H9 (cell line): Measurements from ENCODE around the gene LRFN2. TPM values are rescaled to one million over a fixed set of nuclear protein-coding genes. Genes with fewer than 3 reads are reported as not detected.

Experiments
- DNase-seq: peaks from one replicate; pipeline ENCODE4 v3.0.0-alpha.2; 2017
- H2AFZ ChIP-seq: one replicate; pipeline ENCODE4 v1.6.1; 2013; ENCODE audit warnings: mild to moderate bottlenecking, low read length, control low read depth, moderate library complexity
- H2AK5ac ChIP-seq: 2 replicates; pipeline ENCODE4 v1.6.1; 2013; ENCODE audit warnings: low read length, control low read depth, mixed read lengths; ENCODE audit not compliant: insufficient read length
- H2BK120ac ChIP-seq: one replicate; pipeline ENCODE4 v1.6.1; 2013; ENCODE audit warnings: low read depth, mild to moderate bottlenecking, low read length, control low read depth, inconsistent platforms; ENCODE audit not compliant: poor library complexity, severe bottlenecking
- H2BK12ac ChIP-seq: 2 replicates; pipeline ENCODE4 v1.6.1; 2013; ENCODE audit warnings: low read length, control low read depth, mixed read lengths, low read depth; ENCODE audit not compliant: insufficient read length
- H2BK15ac ChIP-seq: 2 replicates; pipeline ENCODE4 v1.6.1; 2013; ENCODE audit warnings: low read depth, low read length, control low read depth
- H2BK20ac ChIP-seq: one replicate; pipeline ENCODE4 v1.6.1; 2013; ENCODE audit warnings: low read depth, mild to moderate bottlenecking, low read length, control low read depth, inconsistent platforms; ENCODE audit not compliant: poor library complexity, severe bottlenecking
- H2BK5ac ChIP-seq: 2 replicates; pipeline ENCODE4 v1.6.1; 2013; ENCODE audit warnings: low read length, control low read depth, mixed read lengths; ENCODE audit not compliant: insufficient read length
- H3K14ac ChIP-seq: 2 replicates; pipeline ENCODE4 v1.6.1; 2013; ENCODE audit warnings: low read length, control low read depth; ENCODE audit not compliant: insufficient read depth
- H3K18ac ChIP-seq: 2 replicates; pipeline ENCODE4 v1.6.1; 2013; ENCODE audit warnings: low read depth, mild to moderate bottlenecking, mixed read lengths, low read length, control low read depth; ENCODE audit not compliant: insufficient read length
- H3K23ac ChIP-seq: 2 replicates; pipeline ENCODE4 v1.6.1; 2013; ENCODE audit warnings: low read length, control low read depth, mixed read lengths, low read depth; ENCODE audit not compliant: insufficient read length
- H3K23me2 ChIP-seq: 2 replicates; pipeline ENCODE4 v1.6.1; 2013; ENCODE audit warnings: low read depth, mild to moderate bottlenecking, mixed read lengths, low read length, control low read depth; ENCODE audit not compliant: insufficient read length, poor library complexity, severe bottlenecking
- H3K27ac ChIP-seq: 2 replicates; pipeline ENCODE4 v1.5.1; 2013; ENCODE audit warnings: low read length, control low read depth, mixed read lengths, low read depth; ENCODE audit not compliant: insufficient read length
- H3K27me3 ChIP-seq: 2 replicates; pipeline ENCODE4 v1.6.1; 2013; ENCODE audit warnings: low read length, control low read depth, inconsistent platforms; ENCODE audit not compliant: insufficient read depth
- H3K4ac ChIP-seq: 2 replicates; pipeline ENCODE4 v1.6.1; 2013; ENCODE audit warnings: low read depth, mild to moderate bottlenecking, control low read depth, inconsistent platforms, low read length, moderate library complexity
- H3K4me1 ChIP-seq: 2 replicates; pipeline ENCODE4 v1.6.1; 2013; ENCODE audit warnings: low read length, control low read depth, inconsistent platforms; ENCODE audit not compliant: insufficient read depth
- H3K4me2 ChIP-seq: 2 replicates; pipeline ENCODE4 v1.6.1; 2013; ENCODE audit warnings: low read length, control low read depth, mixed read lengths; ENCODE audit not compliant: insufficient read length, insufficient read depth
- H3K56ac ChIP-seq: 2 replicates; pipeline ENCODE4 v1.6.1; 2013; ENCODE audit warnings: low read depth, mild to moderate bottlenecking, mixed read lengths, low read length, control low read depth; ENCODE audit not compliant: insufficient read length
- H3K79me1 ChIP-seq: 2 replicates; pipeline ENCODE4 v1.6.1; 2013; ENCODE audit warnings: low read depth, mild to moderate bottlenecking, moderate library complexity, low read length, control low read depth, inconsistent platforms; ENCODE audit not compliant: insufficient read depth, poor library complexity, severe bottlenecking
- H3K79me2 ChIP-seq: 2 replicates; pipeline ENCODE4 v1.6.1; 2013; ENCODE audit warnings: low read length, control low read depth, inconsistent platforms; ENCODE audit not compliant: insufficient read depth
- H3K9ac ChIP-seq: 2 replicates; pipeline ENCODE4 v1.6.1; 2013; ENCODE audit warnings: low read length, control low read depth, mixed read lengths; ENCODE audit not compliant: insufficient read length; ENCODE audit errors: extremely low read depth
- H3K9me3 ChIP-seq: one replicate; pipeline ENCODE4 v1.6.1; 2013; ENCODE audit warnings: low read depth, low read length, inconsistent platforms; ENCODE audit not compliant: control insufficient read depth
- H3T11ph ChIP-seq: one replicate; pipeline ENCODE4 v1.6.1; 2013; ENCODE audit warnings: mild to moderate bottlenecking, low read length, control low read depth, inconsistent platforms
- H4K20me1 ChIP-seq: one replicate; pipeline ENCODE4 v1.6.1; 2013; ENCODE audit not compliant: control insufficient read depth, insufficient read length, insufficient read depth
- H4K5ac ChIP-seq: 2 replicates; pipeline ENCODE4 v1.6.1; 2013; ENCODE audit warnings: low read depth, mild to moderate bottlenecking, mixed read lengths, low read length, control low read depth; ENCODE audit not compliant: insufficient read length
- H4K8ac ChIP-seq: replicated peaks from 2 replicates; pipeline ENCODE4 v1.6.1; 2013; ENCODE audit warnings: low read length, control low read depth, mixed read lengths, low read depth; ENCODE audit not compliant: insufficient read length
- H4K91ac ChIP-seq: 2 replicates; pipeline ENCODE4 v1.6.1; 2013; ENCODE audit warnings: low read depth, mild to moderate bottlenecking, moderate library complexity, mixed read lengths, low read length, control low read depth; ENCODE audit not compliant: insufficient read length
- H3K27ac Mint-ChIP-seq, 3 experiments: 2 replicates in 2 of 3; 3 replicates in 1 of 3; pipeline ENCODE4 v1.8.0; 2020 to 2021; ENCODE audit warnings: mixed read lengths in 3 of 3, mild to moderate bottlenecking in 1 of 3, moderate library complexity in 1 of 3
- H3K27me3 Mint-ChIP-seq: 2 replicates; pipeline ENCODE4 v1.8.0; 2021; ENCODE audit warnings: low read depth, mild to moderate bottlenecking, moderate library complexity, mixed read lengths
- H3K36me3 Mint-ChIP-seq, 3 experiments: 2 replicates in 2 of 3; 3 replicates in 1 of 3; pipeline ENCODE4 v1.8.0; 2020 to 2021; ENCODE audit warnings: low read depth in 3 of 3, mixed read lengths in 3 of 3; ENCODE audit not compliant: insufficient read depth in 1 of 3
- H3K4me1 Mint-ChIP-seq, 2 experiments: 2 replicates each; pipeline ENCODE4 v1.8.0; 2020; ENCODE audit warnings: mixed read lengths in 2 of 2
- H3K4me3 Mint-ChIP-seq, 2 experiments: 2 replicates in 1 of 2; 3 replicates in 1 of 2; pipeline ENCODE4 v1.8.0; 2020 to 2021; ENCODE audit warnings: mild to moderate bottlenecking in 2 of 2, mixed read lengths in 2 of 2, moderate library complexity in 1 of 2
- H3K9me3 Mint-ChIP-seq, 2 experiments: 2 replicates in 1 of 2; 3 replicates in 1 of 2; pipeline ENCODE4 v1.8.0; 2020; ENCODE audit warnings: mild to moderate bottlenecking in 2 of 2, mixed read lengths in 2 of 2, moderate library complexity in 1 of 2
- WGBS: extraction: QIAGEN DNeasy Blood & Tissue Kit; methylation state at CpG from one replicate; pipeline ENCODE4 v1.1.7; 2013; ENCODE audit warnings: missing lambda C conversion rate, low lambda C conversion rate, mixed read lengths; ENCODE audit not compliant: insufficient read length; ENCODE audit errors: extremely low coverage; 5-methylcytosine and 5-hydroxymethylcytosine counted together
- total RNA-seq: library from RNA; stranded (reverse); gene quantifications from 2 replicates; pipeline ENCODE4 v1.2.1, GENCODE V29; 2021
- TF ChIP-seq, protein P1 (sequence below): fragments of 200-600 bp; sonication (generic); conservative IDR thresholded peaks from 3 replicates; pipeline ENCODE4 v1.8.0; 2021; ENCODE audit warnings: antibody characterized with exemption, mild to moderate bottlenecking

The LRFN2 gene
- total RNA-seq, 1 experiment from 2014 or later = 0.11 TPM

DNA sequence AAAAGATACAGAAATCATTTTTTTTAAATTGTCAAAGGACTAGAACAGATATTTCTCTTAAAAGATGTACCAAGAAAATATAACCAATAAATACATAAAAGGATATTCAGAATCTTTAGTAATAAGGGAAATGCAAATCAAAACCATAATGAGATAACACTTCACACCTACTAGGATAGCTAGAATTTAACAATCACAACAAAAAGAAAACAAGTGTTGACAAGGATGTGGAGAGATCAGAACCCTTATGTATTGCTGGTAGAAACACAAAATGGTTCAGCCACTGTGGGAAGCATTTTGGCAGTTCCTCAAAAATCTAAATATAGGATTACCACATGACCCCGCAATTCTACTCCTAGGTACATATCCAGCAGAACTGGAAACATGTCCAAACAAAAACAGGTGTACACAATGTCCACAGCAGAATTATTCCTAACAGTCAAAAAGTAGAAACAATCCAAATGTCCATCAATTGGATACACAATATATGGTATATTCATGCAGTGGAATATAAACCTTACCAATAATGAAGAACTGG, 211.0 kb downstream of the LRFN2 start:
- no CpG with 5 or more reads among the region's 1 CpG for WGBS
- H3K27me3 ChIP-seq = no peaks in the 10 kb centered on the region
- H3K9ac ChIP-seq = no peak overlapping the region
- no peak overlapping the region for H3T11ph ChIP-seq
- Mint-ChIP-seq H3K36me3 (no peaks in the 10 kb centered on the region), H3K4me1 (no peaks in the 10 kb centered on the region), H3K9me3 (no peaks in the 10 kb centered on the region; a peak in 1 of 5 replicates), H3K27me3 (peaks cover 5% of the 10 kb centered on the region), H3K4me3 (no peak overlapping the region), H3K27ac (no peak overlapping the region)
- H4K5ac ChIP-seq = no peak overlapping the region
- no peak overlapping the region for H4K91ac ChIP-seq
- H3K23me2 ChIP-seq = no peaks in the 10 kb centered on the region
- no peak overlapping the region for H2AK5ac ChIP-seq
- H3K23ac ChIP-seq = no peak overlapping the region
- no peak overlapping the region for H4K8ac ChIP-seq
- H3K79me2 ChIP-seq = no peaks in the 10 kb centered on the region
- H3K27ac ChIP-seq = no peak overlapping the region
- H2BK15ac ChIP-seq = no peak overlapping the region
- no peak for DNase-seq
- no peak overlapping the region for H3K4ac ChIP-seq
- H2AFZ ChIP-seq = no peak overlapping the region
- H3K14ac ChIP-seq = no peak overlapping the region
- H2BK120ac ChIP-seq = no peak overlapping the region
- no peak overlapping the region for H2BK12ac ChIP-seq
- H4K20me1 ChIP-seq = no peaks in the 10 kb centered on the region
- H3K18ac ChIP-seq = no peak overlapping the region
- no peaks in the 10 kb centered on the region for H3K4me1 ChIP-seq
- H3K9me3 ChIP-seq = no peaks in the 10 kb centered on the region
- H3K4me2 ChIP-seq = no peak overlapping the region
- H2BK20ac ChIP-seq = no peak overlapping the region
- H3K79me1 ChIP-seq = no peaks in the 10 kb centered on the region
- TF ChIP-seq, protein P1, sequence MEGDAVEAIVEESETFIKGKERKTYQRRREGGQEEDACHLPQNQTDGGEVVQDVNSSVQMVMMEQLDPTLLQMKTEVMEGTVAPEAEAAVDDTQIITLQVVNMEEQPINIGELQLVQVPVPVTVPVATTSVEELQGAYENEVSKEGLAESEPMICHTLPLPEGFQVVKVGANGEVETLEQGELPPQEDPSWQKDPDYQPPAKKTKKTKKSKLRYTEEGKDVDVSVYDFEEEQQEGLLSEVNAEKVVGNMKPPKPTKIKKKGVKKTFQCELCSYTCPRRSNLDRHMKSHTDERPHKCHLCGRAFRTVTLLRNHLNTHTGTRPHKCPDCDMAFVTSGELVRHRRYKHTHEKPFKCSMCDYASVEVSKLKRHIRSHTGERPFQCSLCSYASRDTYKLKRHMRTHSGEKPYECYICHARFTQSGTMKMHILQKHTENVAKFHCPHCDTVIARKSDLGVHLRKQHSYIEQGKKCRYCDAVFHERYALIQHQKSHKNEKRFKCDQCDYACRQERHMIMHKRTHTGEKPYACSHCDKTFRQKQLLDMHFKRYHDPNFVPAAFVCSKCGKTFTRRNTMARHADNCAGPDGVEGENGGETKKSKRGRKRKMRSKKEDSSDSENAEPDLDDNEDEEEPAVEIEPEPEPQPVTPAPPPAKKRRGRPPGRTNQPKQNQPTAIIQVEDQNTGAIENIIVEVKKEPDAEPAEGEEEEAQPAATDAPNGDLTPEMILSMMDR = no peak
- H3K56ac ChIP-seq = no peak overlapping the region
- no peak overlapping the region for H2BK5ac ChIP-seq
